DMS79 (cell line): ENCODE measurements around the gene DIABLO.
"Not testable (repeated sequence)": the region's sequence is repeated elsewhere in the genome, so short reads cannot be mapped to it uniquely, and the experiment has no call there.

Experiments used
- DNase-seq: peaks from one replicate; lab custom pipeline; 2025; lab: John Stamatoyannopoulos, UW

Gene DIABLO

GRCh38 chr12:122225683-122226365, at the start of gene DIABLO:
TSS of gene DIABLO (minus strand) at chr12:122226052. CDS start at chr12:122226014, 38 bp downstream.
- peak; percentile 99 for DNase-seq

DNA sequence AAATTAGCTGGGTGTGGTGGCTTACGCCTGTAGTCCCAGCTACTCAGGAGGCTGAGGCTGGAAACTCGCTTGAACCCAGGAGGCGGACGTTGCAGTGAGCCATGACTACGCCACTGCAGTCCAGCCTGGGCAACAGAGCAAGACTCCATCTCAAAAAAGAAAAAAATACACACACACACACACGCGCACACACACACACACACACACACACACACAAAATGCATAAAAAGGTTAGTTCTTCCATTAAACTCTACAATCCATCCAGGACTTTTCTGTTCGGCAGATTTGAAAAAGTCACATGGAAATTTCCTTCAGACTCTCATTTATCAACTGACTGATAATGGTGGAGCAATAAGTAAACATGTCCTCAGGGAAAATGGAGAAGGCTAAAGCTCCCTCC, 49.6 kb upstream of the DIABLO start:
- no peak for DNase-seq

DNA sequence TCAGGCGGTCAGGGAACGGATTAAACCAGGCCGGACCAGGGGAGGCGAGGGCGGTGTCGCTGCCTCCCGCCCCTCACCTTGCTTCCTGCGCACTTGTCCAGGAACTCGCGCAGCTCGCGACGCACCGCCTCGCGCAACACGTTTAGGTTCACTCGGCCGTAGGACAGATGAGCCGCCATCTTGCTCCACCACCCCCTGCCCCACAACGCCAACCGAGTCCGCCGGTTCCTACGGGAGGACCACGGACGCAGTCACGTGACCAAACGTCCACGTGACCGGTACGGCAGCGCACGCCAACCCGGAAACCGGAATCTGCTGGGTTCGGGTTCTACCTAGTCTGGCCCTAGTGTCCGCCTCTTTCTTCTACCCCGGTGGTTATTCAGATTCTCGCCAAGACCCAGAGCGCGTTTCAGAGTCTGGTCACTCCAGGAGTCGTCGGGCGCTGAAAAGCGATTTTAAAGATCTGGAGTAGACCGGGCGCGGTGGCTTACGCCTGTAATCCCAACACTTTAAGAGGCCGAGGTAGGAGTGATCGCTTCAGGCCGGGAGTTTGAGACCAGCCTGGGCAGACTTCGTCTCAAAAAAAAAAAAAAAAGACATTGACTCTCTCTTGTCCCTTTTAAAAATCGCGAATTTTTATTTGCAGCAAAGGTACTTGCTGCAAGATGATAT, 40.5 kb upstream of the DIABLO start, which contains the start of gene VPS33A:
TSS of gene VPS33A (minus strand) at position 265 of the 672 bp plus-strand sequence. CDS start at position 179, 86 bp downstream.
- peak; percentile 89 for DNase-seq

GRCh38 chr12:122265886-122266229, 40.0 kb upstream of the DIABLO start:
- peak; percentile 34 for DNase-seq

GRCh38 chr12:122265476-122265875, 39.6 kb upstream of the DIABLO start:
- no peak for DNase-seq

DNA sequence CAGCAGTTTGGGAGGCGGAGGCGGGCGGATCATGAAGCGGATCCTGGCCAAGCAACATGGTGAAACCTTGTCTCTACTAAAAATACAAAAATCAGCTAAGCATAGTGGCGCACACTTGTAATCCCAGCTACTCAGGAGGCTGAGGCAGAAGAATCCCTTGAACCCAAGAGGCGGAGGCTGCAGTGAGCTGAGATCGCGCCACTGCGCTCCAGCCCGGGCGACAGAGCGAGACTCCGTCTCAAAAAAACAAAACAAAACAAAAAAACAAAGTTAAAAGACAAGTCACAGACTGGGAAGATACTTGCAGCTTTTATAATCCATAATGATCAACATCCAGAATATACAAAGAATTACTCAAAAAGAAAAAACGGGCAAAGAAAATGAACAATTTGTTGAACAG, 34.9 kb upstream of the DIABLO start:
- DNase-seq = not testable (repeated sequence)

GRCh38 chr12:122258939-122259338, 33.1 kb upstream of the DIABLO start:
- not testable (repeated sequence) for DNase-seq

DNA sequence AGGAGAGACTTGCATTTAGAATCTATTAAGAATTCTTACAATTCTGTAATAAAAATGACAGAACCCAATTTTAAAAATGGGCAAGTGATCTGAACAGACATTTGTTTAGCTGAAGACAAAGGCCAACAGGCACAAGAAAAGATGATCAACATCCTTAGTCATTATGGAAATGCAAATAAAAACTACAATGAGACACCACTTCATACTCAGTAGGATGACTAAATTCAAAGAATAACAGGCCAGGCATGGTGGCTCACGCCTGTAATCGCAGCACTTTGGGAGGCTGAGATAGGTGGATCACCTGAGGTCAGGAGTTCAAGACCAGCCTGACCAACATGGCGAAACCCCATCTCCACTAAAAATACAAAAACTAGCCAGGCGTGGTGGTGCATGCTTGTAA, 32.6 kb upstream of the DIABLO start:
- not testable (repeated sequence) for DNase-seq

- no peak for DNase-seq
Measured at GRCh38 chr12:122250536-122250935, 24.7 kb upstream of the DIABLO start.

GRCh38 chr12:122250047-122250446, 24.2 kb upstream of the DIABLO start:
- peak; percentile 66 for DNase-seq

GRCh38 chr12:122245553-122245952, 19.7 kb upstream of the DIABLO start:
- DNase-seq = no peak

DNA sequence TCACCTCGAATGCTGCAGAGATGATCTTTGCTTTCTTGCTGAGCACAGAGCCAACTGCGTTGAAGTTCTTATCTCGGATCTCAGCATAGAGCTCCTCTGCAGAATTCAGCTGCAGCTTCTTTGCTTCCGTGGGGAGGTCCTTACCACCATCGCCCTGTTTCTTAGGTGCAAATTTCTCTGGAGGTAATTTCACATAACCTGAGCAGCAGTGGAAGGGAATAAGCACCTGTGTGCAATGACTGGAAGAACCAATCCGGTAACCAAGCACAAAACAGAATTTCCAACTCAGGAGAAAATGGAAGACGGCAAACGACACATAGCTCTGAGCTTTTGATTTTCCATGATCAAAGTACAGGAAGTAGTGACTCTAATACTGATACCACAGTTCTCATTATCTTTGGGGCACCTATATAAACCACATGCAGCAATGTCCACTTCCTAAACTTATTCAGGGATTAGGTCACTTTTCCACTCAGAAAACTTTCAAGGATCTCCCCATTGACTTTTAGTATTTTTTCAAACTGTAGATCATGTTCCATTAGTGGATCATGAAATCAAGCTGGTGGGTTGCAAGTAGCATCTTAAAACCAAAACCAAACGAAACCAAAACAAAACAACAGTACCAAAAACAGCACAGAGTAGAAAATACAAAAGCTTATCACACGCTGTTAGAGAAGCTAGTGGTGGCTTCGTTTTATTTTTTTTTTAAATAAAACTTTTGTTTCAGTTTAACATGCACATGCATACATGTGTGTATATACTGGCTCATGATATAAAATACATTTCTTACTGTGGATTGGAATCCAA, 18.9 kb upstream of the DIABLO start:
- DNase-seq = no peak

GRCh38 chr12:122243965-122244364, 18.1 kb upstream of the DIABLO start:
- no peak for DNase-seq

DNA sequence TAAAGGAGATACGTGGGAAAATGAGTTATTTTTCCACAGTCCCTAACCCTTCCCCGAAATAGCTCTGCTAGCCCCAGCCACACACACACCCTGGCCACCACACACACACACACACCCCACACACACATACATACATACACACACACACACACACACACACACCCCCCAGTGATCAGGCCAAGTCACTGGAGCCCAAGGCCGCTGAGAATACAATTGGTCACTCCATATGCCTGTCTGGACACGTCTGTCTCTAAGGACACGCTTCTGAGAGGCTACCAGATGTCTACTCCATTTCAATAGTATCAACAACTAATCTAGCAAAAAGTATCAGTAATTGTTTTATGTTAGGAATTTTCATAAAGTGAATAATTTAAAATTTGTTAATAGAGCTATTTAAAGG, 13.0 kb upstream of the DIABLO start:
- no peak for DNase-seq

- no peak for DNase-seq
Measured at GRCh38 chr12:122235741-122236140, 9.9 kb upstream of the DIABLO start.

- DNase-seq = no peak
Measured at GRCh38 chr12:122232691-122233090, 6.8 kb upstream of the DIABLO start.

DNA sequence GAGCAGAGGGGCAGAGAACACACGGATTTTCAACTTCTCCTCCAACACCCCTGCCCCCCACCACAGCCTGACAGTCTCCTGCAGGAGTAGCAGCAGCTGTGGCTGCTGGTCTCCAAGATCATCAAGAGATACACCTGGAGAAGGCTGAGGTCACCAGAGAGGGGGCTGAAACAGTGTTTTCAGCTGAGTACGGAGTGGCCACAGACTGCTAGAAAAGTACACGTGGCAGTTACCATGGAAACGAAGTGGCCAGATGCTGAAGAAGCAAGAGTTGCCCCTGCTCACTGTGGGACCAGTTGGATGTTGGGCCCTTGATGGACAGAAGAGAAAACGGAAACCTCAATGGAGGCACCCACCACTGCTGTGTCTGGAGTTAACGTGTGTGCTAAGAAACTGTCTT, 4.9 kb upstream of the DIABLO start:
- DNase-seq = no peak

DNA sequence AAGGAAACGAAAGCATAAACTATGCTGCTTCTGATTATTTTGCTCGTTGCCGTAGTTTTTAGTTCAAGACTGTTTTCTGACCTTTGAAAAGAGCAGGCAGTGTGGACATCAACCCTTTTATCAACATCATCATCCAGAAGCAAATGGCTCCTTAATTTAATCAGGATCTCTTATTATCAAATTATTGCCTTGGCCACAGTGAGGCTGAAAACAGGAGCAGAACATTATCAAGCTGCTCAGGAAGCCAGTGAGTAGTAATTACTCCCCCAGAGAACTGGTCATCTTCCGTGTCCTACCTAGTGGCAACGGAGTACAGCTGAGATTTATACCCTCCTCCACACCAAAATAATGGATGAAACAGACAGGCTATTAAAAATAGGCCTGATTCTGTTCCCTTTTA, 2.2 kb upstream of the DIABLO start:
- no peak for DNase-seq

GRCh38 chr12:122227341-122227740, 1.5 kb upstream of the DIABLO start:
- no peak for DNase-seq

DNA sequence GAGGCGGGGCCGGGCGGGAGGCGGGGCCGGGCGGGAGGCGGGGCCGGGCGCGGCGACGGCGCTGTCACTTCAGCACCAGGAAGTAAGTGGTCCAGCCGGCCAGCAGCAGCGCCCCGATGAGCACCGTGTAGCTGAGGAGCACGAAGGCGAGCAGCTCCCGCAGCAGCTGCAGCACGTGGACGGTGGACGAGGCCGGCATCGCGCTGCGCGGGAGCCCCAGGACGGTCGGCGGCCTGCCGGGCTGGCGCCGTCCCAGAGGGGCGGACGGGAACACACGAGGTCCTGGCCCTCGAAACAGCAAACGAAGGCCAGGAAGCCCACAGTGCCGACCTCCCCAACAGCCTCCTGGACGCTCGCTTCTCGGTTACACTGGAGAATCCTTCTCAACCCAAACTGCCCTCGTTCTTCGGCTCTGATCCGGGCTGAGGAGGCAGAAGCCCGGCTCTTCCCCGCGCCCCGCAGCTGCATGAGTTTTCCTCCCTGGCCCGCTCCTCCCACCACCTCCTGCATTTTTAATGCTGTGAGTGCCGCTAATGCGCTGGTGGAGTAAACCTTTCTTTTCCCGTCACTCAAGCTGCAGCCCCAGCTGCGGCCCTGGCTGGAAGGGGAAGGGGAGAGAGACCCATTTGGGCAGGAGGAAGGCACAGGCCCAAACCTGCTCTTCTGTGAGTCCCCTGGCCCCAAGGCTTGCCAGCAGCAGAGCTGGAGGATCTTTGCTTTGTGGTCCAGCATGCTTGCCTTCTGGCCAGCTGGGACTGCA, 694 bp upstream of the DIABLO start:
- DNase-seq = no peak

DNA sequence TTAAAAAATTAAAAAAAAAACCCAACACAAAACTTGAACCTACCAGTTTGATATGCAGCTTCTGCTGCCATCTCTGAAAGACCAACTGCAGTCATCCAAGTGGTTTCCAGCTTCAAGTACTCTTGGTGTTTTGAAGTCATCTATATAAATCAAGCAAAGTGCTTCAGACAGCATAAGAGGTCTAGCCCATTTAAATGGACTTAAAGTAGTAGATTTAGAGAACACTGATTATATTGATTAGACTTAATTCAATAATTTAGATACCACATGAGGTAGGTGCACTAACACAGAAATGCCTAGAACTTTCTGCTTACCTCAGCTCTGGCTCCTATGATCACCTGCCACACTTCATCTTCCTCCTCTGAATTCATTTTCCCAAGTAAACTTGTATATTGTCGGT, 9.4 kb downstream of the DIABLO start:
- DNase-seq = no peak

GRCh38 chr12:122215771-122216170, 10.1 kb downstream of the DIABLO start:
- no peak for DNase-seq
